HepG2 (cell line): ENCODE data around the gene RPS28. TPM values are rescaled to one million over a fixed set of nuclear protein-coding genes. Genes with fewer than 3 reads are reported as not detected.

ENCODE experiments used
- AGO1 ChIP-seq: fragments of 200-400 bp; formaldehyde crosslinking; IDR thresholded peaks from 2 replicates; pipeline ENCODE4 v1.6.1; 2017; ENCODE audit warnings: mild to moderate bottlenecking, low read depth, low read length, moderate library complexity; ENCODE audit not compliant: poor library complexity, severe bottlenecking
- ARNT2 ChIP-seq: sonication (generic); formaldehyde crosslinking; IDR thresholded peaks from 2 replicates; pipeline ENCODE4 v1.8.0; 2022; ENCODE audit warnings: mild to moderate bottlenecking, low read depth, missing genetic modification reagents, moderate library complexity
- ETV5 ChIP-seq: IDR thresholded peaks from 2 replicates; pipeline ENCODE4 v1.6.1; 2018; ENCODE audit warnings: missing biosample characterization, missing genetic modification reagents, inconsistent platforms, borderline replicate concordance
- GABPB1 ChIP-seq: IDR thresholded peaks from 2 replicates; pipeline ENCODE4 v1.6.1; 2016; ENCODE audit warnings: mild to moderate bottlenecking, missing genetic modification reagents, moderate library complexity, missing compliant biosample characterization
- HMGA1 ChIP-seq: sonication (generic); formaldehyde crosslinking; conservative IDR thresholded peaks from 2 replicates; pipeline ENCODE4 v1.4.0; 2020; ENCODE audit warnings: missing genetic modification reagents
- MEIS1 ChIP-seq: sonication (generic); formaldehyde crosslinking; IDR thresholded peaks from 2 replicates; pipeline ENCODE4 v1.9.0; 2021; ENCODE audit warnings: mild to moderate bottlenecking, missing genetic modification reagents, moderate library complexity, borderline replicate concordance
- PAF1 ChIP-seq: IDR thresholded peaks from 2 replicates; pipeline ENCODE4 v1.6.1; 2016; ENCODE audit warnings: missing genetic modification reagents, missing compliant biosample characterization
- SAP130 ChIP-seq: IDR thresholded peaks from 2 replicates; pipeline ENCODE4 v1.6.1; 2016; ENCODE audit warnings: low read depth
- SRF ChIP-seq: IDR thresholded peaks from 2 replicates; pipeline ENCODE4 v1.6.1; 2011; ENCODE audit warnings: mild to moderate bottlenecking, low read depth, low read length, moderate library complexity
- TBX2 ChIP-seq: sonication (generic); formaldehyde crosslinking; IDR thresholded peaks from 2 replicates; pipeline ENCODE4 v1.5.0; 2020; ENCODE audit warnings: missing genetic modification reagents, mild to moderate bottlenecking, borderline replicate concordance
- YEATS2 ChIP-seq: sonication (generic); formaldehyde crosslinking; IDR thresholded peaks from 2 replicates; pipeline ENCODE4 v1.4.0; 2020; ENCODE audit warnings: missing genetic modification reagents, borderline replicate concordance
- ZFP82 ChIP-seq: sonication (generic); formaldehyde crosslinking; IDR thresholded peaks from 2 replicates; pipeline ENCODE4 v1.5.1; 2020; ENCODE audit warnings: mild to moderate bottlenecking, missing genetic modification reagents, borderline replicate concordance
- ZFX ChIP-seq: sonication (generic); formaldehyde crosslinking; IDR thresholded peaks from 2 replicates; pipeline ENCODE4 v1.4.0; 2020; ENCODE audit warnings: mild to moderate bottlenecking, low read depth, missing genetic modification reagents, moderate library complexity
- ZNF33B ChIP-seq: sonication (generic); formaldehyde crosslinking; IDR thresholded peaks from 2 replicates; pipeline ENCODE4 v1.5.1; 2020; ENCODE audit warnings: mild to moderate bottlenecking, missing genetic modification reagents
- ZNF580 ChIP-seq: IDR thresholded peaks from 2 replicates; pipeline ENCODE4 v1.6.1; 2016; ENCODE audit warnings: low read depth, borderline replicate concordance
- ZNF770 ChIP-seq: sonication (generic); formaldehyde crosslinking; IDR thresholded peaks from 2 replicates; pipeline ENCODE4 v1.5.0; 2020; ENCODE audit warnings: mild to moderate bottlenecking, missing genetic modification reagents
- polyA plus RNA-seq, 8 experiments: library from polyadenylated mRNA; depleted of rRNA in 3 of 8; stranded (reverse) in 7 of 8; unstranded in 1 of 8; fragments of >200 nt; fragmentation: Illumina TruSeq in 4 of 8; extraction: Trizol in 4 of 8; gene quantifications; 2 replicates each; pipeline versions ENCODE4 v1.2.1 to v1.2.3, GENCODE V29; 2011 to 2016; ENCODE audit warnings: low read depth in 4 of 8, missing spikeins in 1 of 8, mixed read lengths in 1 of 8; ENCODE audit not compliant: insufficient read depth in 1 of 8
- total RNA-seq, 5 experiments: library from RNA; depleted of rRNA; stranded (reverse); fragments of >200 nt; fragmentation: Illumina TruSeq; extraction: Trizol; gene quantifications; 2 replicates each; pipeline ENCODE4 v1.2.3, GENCODE V29; 2016; ENCODE audit warnings: low read depth in 1 of 5
- TF ChIP-seq, protein P1 (sequence below): sonication (generic); formaldehyde crosslinking; IDR thresholded peaks from 2 replicates; pipeline ENCODE4 v1.8.1; 2023; ENCODE audit warnings: missing genetic modification reagents, mild to moderate bottlenecking, borderline replicate concordance
- TF ChIP-seq, protein P2 (sequence below): sonication (generic); formaldehyde crosslinking; IDR thresholded peaks from 2 replicates; pipeline ENCODE4 v1.5.1; 2020; ENCODE audit warnings: missing genetic modification reagents, mild to moderate bottlenecking, borderline replicate concordance
- TF ChIP-seq, protein P3 (sequence below): sonication (generic); formaldehyde crosslinking; IDR thresholded peaks from 2 replicates; pipeline ENCODE4 v1.4.0; 2020; ENCODE audit warnings: missing genetic modification reagents, mild to moderate bottlenecking, borderline replicate concordance

The RPS28 gene
- total and polyA plus RNA-seq, 2 of the 13 experiments (the other 11 are each of a cell fraction or from before 2014, with no cell fraction given), result 281 to 545 TPM

DNA sequence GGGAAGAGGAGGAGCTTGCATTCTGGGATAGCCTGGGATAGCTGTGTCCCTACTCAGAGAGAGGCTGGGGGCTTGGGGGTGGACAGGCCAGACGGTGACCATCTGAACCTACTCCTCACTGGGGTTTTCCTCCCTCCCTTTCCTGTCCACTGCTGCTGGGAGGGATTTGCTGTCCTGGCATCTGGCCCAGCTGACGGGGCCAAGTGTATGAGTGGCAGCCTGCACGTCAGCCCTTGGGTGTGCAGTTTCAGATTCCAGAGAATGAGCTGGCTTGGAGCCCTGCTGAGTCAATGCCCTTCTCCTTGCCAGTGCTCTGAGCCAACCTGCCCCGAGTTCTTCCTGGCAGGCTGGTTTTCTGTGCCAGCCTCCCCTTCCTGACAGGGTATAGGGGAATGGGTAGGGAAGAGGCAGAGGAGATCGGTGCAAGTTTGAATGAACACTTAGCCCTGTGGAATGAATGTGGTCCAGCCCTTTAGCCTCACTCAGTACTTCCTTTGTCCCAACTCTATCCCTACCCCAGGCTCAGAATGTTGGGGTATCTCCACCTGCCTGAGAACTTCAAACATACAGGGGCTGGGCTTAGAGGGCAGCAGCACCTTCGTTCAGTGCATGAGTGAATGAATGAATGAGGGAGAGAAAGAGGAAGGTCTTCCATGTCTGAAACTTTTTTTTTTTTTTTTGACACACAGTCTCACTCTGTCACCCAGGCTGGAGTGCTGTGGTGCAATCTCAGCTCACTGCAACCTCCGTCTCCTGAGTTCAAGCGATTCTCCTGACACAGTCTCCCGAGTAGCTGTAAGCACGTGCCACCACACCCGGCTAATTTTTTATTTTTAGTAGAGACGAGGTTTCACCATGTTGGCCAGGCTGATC is 40.9 kb downstream of the RPS28 start (continued):
- TF ChIP-seq ZNF770 (CRISPR knock-in tag) (peak; percentile 72), HMGA1 (no peak), ZFX (peak; percentile 64), SRF (no peak), ARNT2 (CRISPR knock-in tag) (0 out of 2 replicates have a peak, but pooled peaks have one; percentile 44), GABPB1 (CRISPR knock-in tag) (peak; percentile 25; the same call in 1 of the 2 replicates), PAF1 (CRISPR knock-in tag) (no peak), TBX2 (CRISPR knock-in tag) (peak; percentile 62; the same call in 1 of the 2 replicates), AGO1 (no peak), SAP130 (peak; percentile 89), ZNF580 (CRISPR knock-in tag) (0 out of 2 replicates have a peak, but pooled peaks have one; percentile 41), YEATS2 (CRISPR knock-in tag) (no peak), ETV5 (CRISPR knock-in tag) (peak; percentile 54; the same call in 1 of the 2 replicates), ZNF33B (CRISPR knock-in tag) (peak; percentile 52; the same call in 1 of the 2 replicates), ZFP82 (CRISPR knock-in tag) (0 out of 2 replicates have a peak, but pooled peaks have one; percentile 5), MEIS1 (CRISPR knock-in tag) (peak; percentile 44; the same call in 1 of the 2 replicates)
- TF ChIP-seq, protein P1, sequence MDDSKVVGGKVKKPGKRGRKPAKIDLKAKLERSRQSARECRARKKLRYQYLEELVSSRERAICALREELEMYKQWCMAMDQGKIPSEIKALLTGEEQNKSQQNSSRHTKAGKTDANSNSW (CRISPR knock-in tag), result 0 out of 2 replicates have a peak, but pooled peaks have one; percentile 26
- TF ChIP-seq, protein P2, sequence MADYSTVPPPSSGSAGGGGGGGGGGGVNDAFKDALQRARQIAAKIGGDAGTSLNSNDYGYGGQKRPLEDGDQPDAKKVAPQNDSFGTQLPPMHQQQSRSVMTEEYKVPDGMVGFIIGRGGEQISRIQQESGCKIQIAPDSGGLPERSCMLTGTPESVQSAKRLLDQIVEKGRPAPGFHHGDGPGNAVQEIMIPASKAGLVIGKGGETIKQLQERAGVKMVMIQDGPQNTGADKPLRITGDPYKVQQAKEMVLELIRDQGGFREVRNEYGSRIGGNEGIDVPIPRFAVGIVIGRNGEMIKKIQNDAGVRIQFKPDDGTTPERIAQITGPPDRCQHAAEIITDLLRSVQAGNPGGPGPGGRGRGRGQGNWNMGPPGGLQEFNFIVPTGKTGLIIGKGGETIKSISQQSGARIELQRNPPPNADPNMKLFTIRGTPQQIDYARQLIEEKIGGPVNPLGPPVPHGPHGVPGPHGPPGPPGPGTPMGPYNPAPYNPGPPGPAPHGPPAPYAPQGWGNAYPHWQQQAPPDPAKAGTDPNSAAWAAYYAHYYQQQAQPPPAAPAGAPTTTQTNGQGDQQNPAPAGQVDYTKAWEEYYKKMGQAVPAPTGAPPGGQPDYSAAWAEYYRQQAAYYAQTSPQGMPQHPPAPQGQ (CRISPR knock-in tag), result 0 out of 2 replicates have a peak, but pooled peaks have one; percentile 75
- TF ChIP-seq, protein P3, sequence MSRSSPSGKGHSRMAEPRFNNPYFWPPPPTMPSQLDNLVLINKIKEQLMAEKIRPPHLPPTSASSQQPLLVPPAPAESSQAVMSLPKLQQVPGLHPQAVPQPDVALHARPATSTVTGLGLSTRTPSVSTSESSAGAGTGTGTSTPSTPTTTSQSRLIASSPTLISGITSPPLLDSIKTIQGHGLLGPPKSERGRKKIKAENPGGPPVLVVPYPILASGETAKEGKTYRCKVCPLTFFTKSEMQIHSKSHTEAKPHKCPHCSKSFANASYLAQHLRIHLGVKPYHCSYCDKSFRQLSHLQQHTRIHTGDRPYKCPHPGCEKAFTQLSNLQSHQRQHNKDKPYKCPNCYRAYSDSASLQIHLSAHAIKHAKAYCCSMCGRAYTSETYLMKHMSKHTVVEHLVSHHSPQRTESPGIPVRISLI (CRISPR knock-in tag), result peak; percentile 31; the same call in 1 of the 2 replicates
